Measurements from ENCODE around the gene KIAA1217. TPM values are rescaled to one million over a fixed set of nuclear protein-coding genes. Genes with fewer than 3 reads are reported as not detected.

Gene KIAA1217
- total and polyA plus RNA-seq, 3 experiments from 2014 or later: 0.20 TPM; not detected in 2

DNA sequence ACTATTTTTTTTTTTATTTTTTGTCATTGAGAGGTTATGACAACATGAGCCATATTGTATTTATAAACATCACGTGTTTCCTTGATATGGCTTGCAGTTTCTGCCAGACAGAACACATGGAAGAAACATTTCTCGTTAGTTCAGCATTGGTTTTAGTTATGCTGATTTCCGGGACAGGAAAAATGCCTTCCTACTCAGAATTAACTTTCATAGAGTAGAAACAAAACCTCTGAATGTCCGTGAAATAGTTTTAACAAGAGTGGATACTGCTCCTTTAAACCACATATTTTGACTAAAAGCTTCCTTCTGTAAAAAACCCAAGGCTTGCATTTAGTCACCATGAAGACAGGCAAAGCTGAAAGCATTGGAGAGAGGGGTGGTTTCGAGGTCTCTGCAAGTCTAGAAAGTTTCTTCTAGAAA, 240.4 kb downstream of the KIAA1217 start:
- Mint-ChIP-seq H3K9me3 (peaks cover 0 to 3% (median 0%) of the 10 kb centered on the region in 5 donors), H3K4me3 (peak overlapping the region in 1 of 7 donors; percentile 4), H3K4me1 (peaks cover 4 to 8% (median 7%) of the 10 kb centered on the region in 3 donors), H3K27me3 (peaks cover 12 to 15% of the 10 kb centered on the region in 2 donors), H3K36me3 (no peaks in the 10 kb centered on the region), H3K27ac (no peak overlapping the region)
- Histone ChIP-seq H3K4me3 (ENCODE audit: low read length) (no peak overlapping the region), H3K36me3 (ENCODE audit: insufficient read depth, low read length) (no peaks in the 10 kb centered on the region), H3K27me3 (ENCODE audit: insufficient read depth, low read length, poor library complexity, severe bottlenecking) (peaks cover 3% of the 10 kb centered on the region), H3K4me1 (ENCODE audit: insufficient read depth, low read length) (no peaks in the 10 kb centered on the region), H3K27ac (ENCODE audit: low read depth, low read length) (no peak overlapping the region), H3K9me3 (ENCODE audit: low read length) (no peaks in the 10 kb centered on the region)
- DNase-seq: no peak
- ChIA-PET POLR2A (no interaction called here), CTCF (no interaction called here)

DNA sequence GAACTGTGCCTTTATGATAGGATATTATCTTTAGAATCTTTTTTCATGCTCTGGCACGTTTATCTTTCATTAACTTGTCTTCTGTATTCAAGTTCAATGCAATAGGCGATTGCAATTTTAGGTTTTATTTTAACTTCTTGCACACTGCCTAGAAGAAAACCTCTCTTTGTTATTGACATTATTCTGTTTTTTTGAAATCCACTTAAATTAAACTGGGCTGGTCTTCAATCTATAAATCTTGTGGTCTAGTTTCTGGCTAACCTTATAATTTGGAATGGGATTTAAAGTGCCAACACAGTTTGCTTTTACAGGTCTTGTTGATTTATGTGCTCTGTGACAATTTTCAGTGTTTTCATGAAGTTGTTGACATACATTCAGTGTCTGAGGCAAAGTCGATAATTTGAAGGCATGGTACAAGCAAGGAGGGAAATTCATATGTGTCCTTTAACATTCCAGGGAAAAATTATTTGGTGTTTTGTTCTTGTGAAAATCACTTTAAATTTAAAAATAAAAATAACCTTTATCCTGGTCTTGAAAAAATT, 240.9 kb downstream of the KIAA1217 start:
- Histone ChIP-seq H3K4me3 (ENCODE audit: low read length) (no peak overlapping the region), H3K27me3 (ENCODE audit: insufficient read depth, low read length, poor library complexity, severe bottlenecking) (peaks cover 3% of the 10 kb centered on the region), H3K9me3 (ENCODE audit: low read length) (no peaks in the 10 kb centered on the region), H3K27ac (ENCODE audit: low read depth, low read length) (no peak overlapping the region), H3K36me3 (ENCODE audit: insufficient read depth, low read length) (no peaks in the 10 kb centered on the region), H3K4me1 (ENCODE audit: insufficient read depth, low read length) (no peaks in the 10 kb centered on the region)
- ChIA-PET POLR2A (no interaction called here), CTCF (no interaction called here)
- no peak for DNase-seq
- Mint-ChIP-seq H3K27me3 (peaks cover 12 to 16% of the 10 kb centered on the region in 2 donors), H3K27ac (no peak overlapping the region), H3K4me1 (peaks cover 4 to 8% (median 7%) of the 10 kb centered on the region in 3 donors), H3K4me3 (no peak overlapping the region), H3K36me3 (no peaks in the 10 kb centered on the region), H3K9me3 (peaks cover 0 to 3% (median 0%) of the 10 kb centered on the region in 5 donors)

DNA sequence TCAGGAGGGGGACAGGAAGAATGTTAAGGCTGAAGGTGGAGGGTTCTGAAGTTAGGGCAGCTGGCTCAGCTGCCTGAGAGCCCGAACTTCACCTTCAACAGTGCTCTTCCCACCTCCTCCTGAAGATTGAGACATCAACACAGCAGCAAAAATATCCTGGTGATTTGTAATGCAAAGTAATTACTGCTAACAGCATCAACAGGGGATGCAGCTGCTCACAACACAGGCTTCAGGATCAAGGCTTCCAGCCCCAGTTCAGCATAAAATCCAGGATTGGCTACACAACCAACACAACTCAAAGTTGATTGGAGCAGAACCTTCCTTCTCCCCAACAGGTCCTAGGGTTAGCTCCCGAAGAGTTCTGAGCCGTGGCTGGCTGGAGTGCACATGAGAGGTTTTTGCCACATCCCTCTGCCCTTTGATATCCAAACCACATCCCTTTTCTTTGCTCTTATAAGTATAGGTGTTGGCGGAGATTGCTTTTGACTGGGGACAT, 242.4 kb downstream of the KIAA1217 start:
- Histone ChIP-seq H3K27ac (ENCODE audit: low read depth, low read length) (no peak overlapping the region), H3K9me3 (ENCODE audit: low read length) (no peaks in the 10 kb centered on the region), H3K36me3 (ENCODE audit: insufficient read depth, low read length) (no peaks in the 10 kb centered on the region), H3K4me1 (ENCODE audit: insufficient read depth, low read length) (no peaks in the 10 kb centered on the region), H3K4me3 (ENCODE audit: low read length) (no peak overlapping the region), H3K27me3 (ENCODE audit: insufficient read depth, low read length, poor library complexity, severe bottlenecking) (peaks cover 3% of the 10 kb centered on the region)
- POLR2A ChIA-PET: no interaction called here
- peak in 1 of 5 donors; percentile 2 for DNase-seq
- CTCF ChIA-PET: no interaction called here
- peaks cover 18 to 26% of the 10 kb centered on the region in 2 donors for H3K27me3 Mint-ChIP-seq
- no peaks in the 10 kb centered on the region for H3K36me3 Mint-ChIP-seq
- peak overlapping the region in 3 of 7 donors; percentile 8 to 42 (median 17) for H3K4me3 Mint-ChIP-seq
- peaks cover 4 to 8% (median 7%) of the 10 kb centered on the region in 3 donors for H3K4me1 Mint-ChIP-seq
- peaks cover 0 to 3% (median 0%) of the 10 kb centered on the region in 5 donors for H3K9me3 Mint-ChIP-seq
- no peak overlapping the region for H3K27ac Mint-ChIP-seq

DNA sequence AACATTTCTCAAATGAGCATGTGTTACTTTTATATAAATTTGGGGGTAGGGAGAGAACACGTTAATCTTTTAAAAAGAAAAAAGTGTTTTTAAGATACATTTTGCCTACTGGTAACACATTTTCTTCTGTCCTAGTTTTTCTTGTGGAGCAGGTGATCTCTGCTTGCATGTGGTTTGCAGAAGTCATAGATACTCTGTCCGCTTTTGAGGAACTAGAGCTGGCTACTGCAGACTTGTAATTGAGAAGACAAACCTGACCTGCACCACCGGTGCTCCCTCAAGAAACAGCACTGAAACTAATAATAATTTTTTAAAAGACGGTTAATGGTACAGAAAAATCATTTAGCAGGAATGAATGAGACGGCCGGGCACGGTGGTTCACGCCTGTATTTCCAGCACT, 243.1 kb downstream of the KIAA1217 start:
- peaks cover 4 to 8% (median 7%) of the 10 kb centered on the region in 3 donors for H3K4me1 Mint-ChIP-seq
- no peak overlapping the region for H3K4me3 ChIP-seq (ENCODE audit: low read length)
- H3K9me3 Mint-ChIP-seq: no peaks in the 10 kb centered on the region
- no peaks in the 10 kb centered on the region for H3K36me3 ChIP-seq (ENCODE audit: insufficient read depth, low read length)
- peaks cover 3% of the 10 kb centered on the region for H3K27me3 ChIP-seq (ENCODE audit: insufficient read depth, low read length, poor library complexity, severe bottlenecking)
- H3K27ac ChIP-seq (ENCODE audit: low read depth, low read length): no peak overlapping the region
- no peaks in the 10 kb centered on the region for H3K4me1 ChIP-seq (ENCODE audit: insufficient read depth, low read length)
- H3K27ac Mint-ChIP-seq: no peak overlapping the region
- ChIA-PET POLR2A (no interaction called here), CTCF (no interaction called here)
- peaks cover 18 to 28% of the 10 kb centered on the region in 2 donors for H3K27me3 Mint-ChIP-seq
- no peak for DNase-seq
- H3K9me3 ChIP-seq (ENCODE audit: low read length): no peaks in the 10 kb centered on the region
- H3K4me3 Mint-ChIP-seq: peak overlapping the region in 2 of 7 donors; percentile 8 to 42
- H3K36me3 Mint-ChIP-seq: no peaks in the 10 kb centered on the region

DNA sequence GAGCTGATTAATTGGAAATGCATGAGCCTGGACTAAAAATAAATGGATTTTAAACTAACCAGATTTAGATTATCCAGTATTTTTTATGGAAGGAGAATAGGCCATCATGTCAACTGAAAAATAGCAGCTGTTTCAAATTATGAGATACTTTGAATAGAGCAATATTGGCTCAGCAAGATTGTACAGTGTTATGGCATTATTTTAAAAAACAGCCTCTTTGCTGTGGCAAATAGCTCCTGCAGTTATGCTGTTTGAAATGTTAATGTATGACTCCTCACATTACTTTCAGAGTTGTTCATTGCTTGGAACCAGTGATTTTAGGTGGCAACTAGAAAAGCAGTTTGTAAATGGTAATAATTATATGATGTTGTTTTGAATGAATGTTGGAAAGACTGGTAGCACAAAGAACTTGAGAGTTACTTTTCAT, 244.5 kb downstream of the KIAA1217 start:
- H3K27me3 Mint-ChIP-seq: peaks cover 15 to 34% of the 10 kb centered on the region in 2 donors
- H3K36me3 Mint-ChIP-seq: no peaks in the 10 kb centered on the region
- no peak for DNase-seq
- Histone ChIP-seq H3K27ac (ENCODE audit: low read depth, low read length) (no peak overlapping the region), H3K4me1 (ENCODE audit: insufficient read depth, low read length) (no peaks in the 10 kb centered on the region), H3K9me3 (ENCODE audit: low read length) (no peaks in the 10 kb centered on the region), H3K27me3 (ENCODE audit: insufficient read depth, low read length, poor library complexity, severe bottlenecking) (peaks cover 3% of the 10 kb centered on the region), H3K4me3 (ENCODE audit: low read length) (no peak overlapping the region), H3K36me3 (ENCODE audit: insufficient read depth, low read length) (no peaks in the 10 kb centered on the region)
- no peaks in the 10 kb centered on the region for H3K9me3 Mint-ChIP-seq
- peaks cover 4 to 8% (median 7%) of the 10 kb centered on the region in 3 donors for H3K4me1 Mint-ChIP-seq
- POLR2A ChIA-PET: no interaction called here
- no peak overlapping the region for H3K27ac Mint-ChIP-seq
- H3K4me3 Mint-ChIP-seq: no peak overlapping the region
- CTCF ChIA-PET: no interaction called here

DNA sequence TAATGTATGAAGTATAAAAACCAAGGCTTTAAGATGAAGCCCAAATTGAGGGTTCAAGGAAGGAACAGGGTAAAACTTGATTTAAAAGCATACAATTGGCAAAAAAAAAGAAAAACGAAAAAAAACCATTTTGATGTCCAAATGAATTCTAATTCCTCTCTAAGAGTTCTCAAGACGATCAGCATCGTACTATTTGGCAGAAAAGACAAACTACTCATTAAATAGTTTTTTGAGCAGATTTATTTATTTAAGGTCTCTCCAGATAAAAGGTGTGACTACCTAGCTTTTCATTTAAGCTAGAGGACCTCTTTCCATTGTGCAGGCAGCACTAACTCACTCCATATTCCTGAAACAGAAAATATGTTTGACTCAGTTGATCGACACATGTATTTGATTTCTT, 245.0 kb downstream of the KIAA1217 start:
- no peaks in the 10 kb centered on the region for H3K4me1 ChIP-seq (ENCODE audit: insufficient read depth, low read length)
- DNase-seq: no peak
- no peaks in the 10 kb centered on the region for H3K36me3 ChIP-seq (ENCODE audit: insufficient read depth, low read length)
- CTCF ChIA-PET: no interaction called here
- peaks cover 3% of the 10 kb centered on the region for H3K27me3 ChIP-seq (ENCODE audit: insufficient read depth, low read length, poor library complexity, severe bottlenecking)
- Mint-ChIP-seq H3K27ac (no peak overlapping the region), H3K4me1 (peaks cover 4 to 8% (median 7%) of the 10 kb centered on the region in 3 donors), H3K9me3 (no peaks in the 10 kb centered on the region), H3K36me3 (no peaks in the 10 kb centered on the region), H3K27me3 (peaks cover 15 to 37% of the 10 kb centered on the region in 2 donors), H3K4me3 (no peak overlapping the region)
- POLR2A ChIA-PET: no interaction called here
- H3K9me3 ChIP-seq (ENCODE audit: low read length): no peaks in the 10 kb centered on the region
- no peak overlapping the region for H3K4me3 ChIP-seq (ENCODE audit: low read length)
- H3K27ac ChIP-seq (ENCODE audit: low read depth, low read length): no peak overlapping the region

DNA sequence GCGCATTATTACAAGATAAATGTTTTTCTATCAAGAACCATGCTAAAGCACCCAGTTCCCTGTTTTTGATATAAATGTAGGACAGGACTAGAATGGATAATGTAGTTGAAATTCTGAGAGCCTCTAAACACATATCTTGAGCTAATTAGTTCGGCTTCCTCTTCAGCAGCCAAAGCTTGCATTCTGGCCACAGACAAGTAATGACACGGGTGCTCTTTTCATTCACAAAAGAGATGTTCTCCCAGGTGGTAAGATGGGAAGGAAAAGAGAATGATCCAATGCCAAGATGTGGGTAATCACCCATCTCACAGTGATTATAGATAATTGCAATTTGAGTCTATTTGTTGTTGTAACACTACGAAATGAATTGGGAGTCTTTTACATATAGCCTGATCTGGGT, 246.5 kb downstream of the KIAA1217 start:
- Mint-ChIP-seq H3K36me3 (no peaks in the 10 kb centered on the region), H3K27ac (no peak overlapping the region), H3K27me3 (peaks cover 17 to 42% of the 10 kb centered on the region in 2 donors), H3K4me3 (no peak overlapping the region), H3K9me3 (no peaks in the 10 kb centered on the region), H3K4me1 (peaks cover 4 to 8% (median 7%) of the 10 kb centered on the region in 3 donors)
- no peaks in the 10 kb centered on the region for H3K4me1 ChIP-seq (ENCODE audit: insufficient read depth, low read length)
- H3K4me3 ChIP-seq (ENCODE audit: low read length): no peak overlapping the region
- no peaks in the 10 kb centered on the region for H3K36me3 ChIP-seq (ENCODE audit: insufficient read depth, low read length)
- ChIA-PET CTCF (no interaction called here), POLR2A (no interaction called here)
- H3K27ac ChIP-seq (ENCODE audit: low read depth, low read length): no peak overlapping the region
- no peaks in the 10 kb centered on the region for H3K9me3 ChIP-seq (ENCODE audit: low read length)
- no peak for DNase-seq
- H3K27me3 ChIP-seq (ENCODE audit: insufficient read depth, low read length, poor library complexity, severe bottlenecking): peaks cover 3% of the 10 kb centered on the region

DNA sequence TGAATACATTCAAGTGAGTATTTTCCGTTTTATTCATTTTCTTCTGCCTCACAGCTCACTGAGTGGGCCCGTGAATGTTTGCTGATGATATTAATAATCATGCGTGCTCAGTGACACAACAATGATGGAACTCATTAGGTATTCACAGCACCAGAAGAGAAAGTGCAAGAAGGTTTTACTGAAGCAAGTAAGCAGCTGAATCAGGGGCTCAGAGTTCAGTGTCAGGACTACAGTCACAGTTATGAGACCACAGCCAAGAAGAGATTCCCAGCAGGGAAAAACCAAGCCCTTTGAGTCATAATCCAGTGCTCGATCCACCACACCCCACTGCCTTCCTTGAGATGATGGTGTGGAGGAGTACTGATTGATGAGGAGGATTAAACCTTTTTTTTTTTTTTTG, 247.4 kb downstream of the KIAA1217 start:
- no peak overlapping the region for H3K27ac Mint-ChIP-seq
- Histone ChIP-seq H3K36me3 (ENCODE audit: insufficient read depth, low read length) (no peaks in the 10 kb centered on the region), H3K27me3 (ENCODE audit: insufficient read depth, low read length, poor library complexity, severe bottlenecking) (peaks cover 3% of the 10 kb centered on the region), H3K4me3 (ENCODE audit: low read length) (no peak overlapping the region), H3K27ac (ENCODE audit: low read depth, low read length) (no peak overlapping the region), H3K4me1 (ENCODE audit: insufficient read depth, low read length) (no peaks in the 10 kb centered on the region), H3K9me3 (ENCODE audit: low read length) (no peaks in the 10 kb centered on the region)
- ChIA-PET POLR2A (no interaction called here), CTCF (no interaction called here)
- H3K27me3 Mint-ChIP-seq: peaks cover 19 to 44% of the 10 kb centered on the region in 2 donors
- no peak for DNase-seq
- H3K9me3 Mint-ChIP-seq: no peaks in the 10 kb centered on the region
- peaks cover 4 to 8% (median 7%) of the 10 kb centered on the region in 3 donors for H3K4me1 Mint-ChIP-seq
- H3K4me3 Mint-ChIP-seq: no peak overlapping the region
- no peaks in the 10 kb centered on the region for H3K36me3 Mint-ChIP-seq
